Tibial nerve (tissue), 4 donors: ENCODE measurements around the gene DNAJB13. TPM values are rescaled to one million over a fixed set of nuclear protein-coding genes. Genes with fewer than 3 reads are reported as not detected.

ENCODE experiments used
- DNase-seq, 2 donors: peaks; one replicate each; pipeline ENCODE4 v3.0.0-alpha.2; 2019; ENCODE audit warnings: low spot score in 2 of 2
- H3K27ac ChIP-seq, 4 donors: fragments of 200-600 bp; sonication (generic) in 3 of 4; one replicate each; pipeline ENCODE4 v1.5.1; 2017 to 2019; ENCODE audit warnings: mild to moderate bottlenecking in 1 of 4
- H3K27me3 ChIP-seq, 2 donors: fragments of 200-600 bp; sonication (generic) in 1 of 2; one replicate each; pipeline versions ENCODE4 v1.5.1 to v1.6.0; 2017 to 2019
- H3K36me3 ChIP-seq, 3 donors: fragments of 200-600 bp; sonication (generic); one replicate each; pipeline ENCODE4 v1.5.1; 2018 to 2019
- H3K4me1 ChIP-seq, 4 donors: fragments of 200-600 bp; sonication (generic) in 3 of 4; one replicate each; pipeline ENCODE4 v1.5.1; 2017 to 2019
- H3K4me3 ChIP-seq, 4 donors: fragments of 200-600 bp; sonication (generic) in 3 of 4; one replicate each; pipeline ENCODE4 v1.5.1; 2017 to 2019; ENCODE audit warnings: mild to moderate bottlenecking in 1 of 4, moderate library complexity in 1 of 4
- H3K9me3 ChIP-seq, 4 donors: fragments of 200-600 bp; sonication (generic) in 3 of 4; one replicate each; pipeline ENCODE4 v1.5.1; 2017 to 2019
- EP300 ChIP-seq, 2 donors: sonication (generic); formaldehyde crosslinking; IDR thresholded peaks; one replicate each; pipeline ENCODE4 v1.6.1; 2017; ENCODE audit warnings: antibody characterized with exemption in 2 of 2, mild to moderate bottlenecking in 1 of 2
- POLR2A ChIP-seq, 2 donors: fragments of 450-650 bp; IDR thresholded peaks; one replicate each; pipeline ENCODE4 v1.6.1; 2017; ENCODE audit warnings: antibody characterized with exemption in 2 of 2, mild to moderate bottlenecking in 2 of 2, moderate library complexity in 2 of 2
- WGBS, 2 donors: methylation state at CpG; one replicate each; pipeline ENCODE4 v1.1.5; 2018; 5-methylcytosine and 5-hydroxymethylcytosine counted together
- total RNA-seq, 4 donors: library from RNA; depleted of rRNA; stranded (reverse); fragments of >200 nt; gene quantifications; one replicate each; pipeline ENCODE4 v1.1.0, GENCODE V29; 2016
- TF ChIP-seq, protein P1 (sequence below), 5 experiments: fragments of 200-600 bp in 3 of 5; fragments of 450-650 bp in 2 of 5; sonication (generic) in 3 of 5; IDR thresholded peaks; one replicate each; pipeline ENCODE4 v1.5.1; 2016 to 2019; ENCODE audit warnings: antibody characterized with exemption in 5 of 5, mild to moderate bottlenecking in 3 of 5, moderate library complexity in 2 of 5

The DNAJB13 gene
- total RNA-seq, 4 donors from 2014 or later = 1.2 TPM; not detected in 3

DNA sequence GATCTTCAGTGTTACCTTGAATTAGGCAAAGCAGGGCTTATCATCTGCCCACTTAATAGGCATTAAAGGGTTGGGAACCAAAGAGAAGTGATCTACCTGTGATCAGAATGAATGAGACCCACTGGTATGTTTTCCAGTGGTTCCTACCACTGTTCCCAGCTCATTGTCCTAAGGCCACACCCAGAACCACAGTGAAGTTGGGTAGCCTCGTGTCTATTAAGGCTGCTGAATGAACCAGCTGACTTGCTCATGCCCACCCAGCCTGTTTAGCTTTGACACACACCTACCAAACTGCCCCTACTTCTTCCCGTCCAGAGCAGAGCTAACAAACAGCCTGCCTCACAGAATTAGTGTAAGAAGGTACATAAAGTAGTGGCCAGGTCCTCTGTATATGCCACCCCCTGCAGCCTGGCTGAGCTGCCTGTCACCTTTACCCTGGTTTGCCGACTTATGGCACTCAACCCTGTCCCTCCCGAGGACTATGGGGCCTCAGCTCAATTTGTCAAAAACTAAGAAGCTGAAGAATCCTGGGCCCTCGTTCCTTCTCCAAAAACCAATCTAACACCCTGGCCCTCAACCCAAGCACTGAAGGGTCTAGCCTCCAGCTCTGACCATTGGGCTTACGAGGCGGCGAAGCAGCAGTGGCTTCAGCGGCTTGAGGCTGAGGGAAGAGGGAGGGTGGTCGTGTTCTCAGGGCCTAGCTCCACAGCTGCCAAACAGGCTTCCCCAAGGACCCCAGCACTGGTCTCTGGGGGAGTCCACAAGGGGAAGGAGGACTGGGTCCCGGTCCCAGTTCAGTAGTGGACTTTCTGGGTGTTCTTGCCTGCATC lies 22.0 kb downstream of the DNAJB13 start:
- Histone ChIP-seq H3K4me3 (no peak overlapping the region), H3K27me3 (no peaks in the 10 kb centered on the region), H3K9me3 (no peaks in the 10 kb centered on the region), H3K36me3 (peaks cover 0 to 35% (median 10%) of the 10 kb centered on the region in 3 donors), H3K27ac (peak overlapping the region in 2 of 4 donors; percentile 27 to 73), H3K4me1 (peaks cover 0 to 18% (median 10%) of the 10 kb centered on the region in 4 donors)
- TF ChIP-seq EP300 (IDR thresholded peaks at IDR 0.05) (no peak), POLR2A (IDR thresholded peaks at IDR 0.05) (no peak)
- TF ChIP-seq, protein P1, sequence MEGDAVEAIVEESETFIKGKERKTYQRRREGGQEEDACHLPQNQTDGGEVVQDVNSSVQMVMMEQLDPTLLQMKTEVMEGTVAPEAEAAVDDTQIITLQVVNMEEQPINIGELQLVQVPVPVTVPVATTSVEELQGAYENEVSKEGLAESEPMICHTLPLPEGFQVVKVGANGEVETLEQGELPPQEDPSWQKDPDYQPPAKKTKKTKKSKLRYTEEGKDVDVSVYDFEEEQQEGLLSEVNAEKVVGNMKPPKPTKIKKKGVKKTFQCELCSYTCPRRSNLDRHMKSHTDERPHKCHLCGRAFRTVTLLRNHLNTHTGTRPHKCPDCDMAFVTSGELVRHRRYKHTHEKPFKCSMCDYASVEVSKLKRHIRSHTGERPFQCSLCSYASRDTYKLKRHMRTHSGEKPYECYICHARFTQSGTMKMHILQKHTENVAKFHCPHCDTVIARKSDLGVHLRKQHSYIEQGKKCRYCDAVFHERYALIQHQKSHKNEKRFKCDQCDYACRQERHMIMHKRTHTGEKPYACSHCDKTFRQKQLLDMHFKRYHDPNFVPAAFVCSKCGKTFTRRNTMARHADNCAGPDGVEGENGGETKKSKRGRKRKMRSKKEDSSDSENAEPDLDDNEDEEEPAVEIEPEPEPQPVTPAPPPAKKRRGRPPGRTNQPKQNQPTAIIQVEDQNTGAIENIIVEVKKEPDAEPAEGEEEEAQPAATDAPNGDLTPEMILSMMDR (IDR thresholded peaks at IDR 0.05) = no peak
- 77 to 78% methylated on average over 11 of the region's 11 CpGs for WGBS, 2 donors
- no peak for DNase-seq

DNA sequence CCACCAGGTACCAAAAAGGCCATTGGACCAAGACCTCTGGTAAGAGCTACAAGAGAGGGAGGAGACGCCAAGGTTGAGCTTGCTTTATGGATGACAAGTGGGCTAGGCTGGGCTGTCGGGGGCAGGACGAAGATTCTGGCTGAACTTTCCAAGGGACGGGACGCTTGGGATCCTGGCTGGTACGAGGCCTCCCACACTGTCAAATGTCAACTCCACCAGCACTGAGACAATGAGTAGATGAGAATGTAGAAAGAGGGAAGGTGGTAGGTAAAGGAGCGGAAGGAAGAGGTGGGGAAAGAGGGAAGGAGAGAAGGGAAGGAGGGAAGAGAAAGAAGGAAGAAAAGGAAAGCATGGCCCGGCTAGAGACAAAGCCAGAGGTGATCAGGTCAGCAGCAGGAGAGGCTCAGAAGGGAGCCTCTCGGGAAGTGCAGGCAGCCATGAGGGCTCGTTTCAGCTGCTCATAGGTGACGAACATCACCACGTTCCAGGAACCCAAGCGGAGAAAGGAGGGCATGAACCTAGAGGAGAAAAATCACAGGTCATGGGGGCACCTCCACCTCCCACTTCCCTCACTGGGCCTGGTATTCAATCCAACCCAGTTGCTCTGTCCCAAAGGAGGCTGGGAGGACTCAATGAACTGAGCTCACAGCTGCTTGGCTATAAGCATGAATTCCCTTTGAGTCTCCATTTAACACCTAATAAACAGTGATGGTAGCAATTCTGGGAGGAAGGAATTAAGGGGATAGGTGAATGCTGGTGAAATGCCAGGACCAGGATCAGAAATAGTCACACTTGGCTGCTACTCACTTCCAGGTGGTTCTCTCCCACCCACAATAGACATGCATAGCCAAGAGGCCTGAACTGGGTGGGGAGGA lies 24.0 kb downstream of the DNAJB13 start:
- Histone ChIP-seq H3K4me3 (no peak overlapping the region), H3K36me3 (peaks cover 0 to 48% (median 15%) of the 10 kb centered on the region in 3 donors), H3K9me3 (no peaks in the 10 kb centered on the region), H3K4me1 (peaks cover 0 to 24% (median 12%) of the 10 kb centered on the region in 4 donors), H3K27me3 (no peaks in the 10 kb centered on the region), H3K27ac (peak overlapping the region in 2 of 4 donors; percentile 17 to 60)
- WGBS, 2 donors = 80 to 84% methylated on average over 13 of the region's 13 CpGs
- no peak for DNase-seq
- TF ChIP-seq EP300 (IDR thresholded peaks at IDR 0.05) = no peak
- TF ChIP-seq, protein P1 (IDR thresholded peaks at IDR 0.05) = no peak
- no peak for TF ChIP-seq POLR2A (IDR thresholded peaks at IDR 0.05)

DNA sequence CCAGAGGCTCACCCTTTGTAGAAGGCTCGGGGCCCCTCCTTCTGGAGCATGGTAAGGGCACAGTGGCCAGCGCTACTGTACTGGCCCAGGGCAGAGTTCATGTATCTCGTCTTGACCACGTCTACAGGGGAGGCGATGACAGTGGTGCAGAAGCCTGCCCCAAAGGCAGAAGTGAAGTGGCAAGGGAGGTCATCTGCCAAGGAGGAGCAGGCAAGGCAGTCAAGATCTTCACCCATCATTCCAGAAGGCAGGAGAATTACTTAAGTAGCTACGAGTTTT lies 24.6 kb downstream of the DNAJB13 start:
- H3K36me3 ChIP-seq = peaks cover 0 to 48% (median 15%) of the 10 kb centered on the region in 3 donors
- H3K4me1 ChIP-seq = peaks cover 0 to 25% (median 12%) of the 10 kb centered on the region in 4 donors
- H3K4me3 ChIP-seq = no peak overlapping the region
- no peak overlapping the region for H3K27ac ChIP-seq
- TF ChIP-seq, protein P1 (IDR thresholded peaks at IDR 0.05) = no peak
- TF ChIP-seq EP300 (IDR thresholded peaks at IDR 0.05) (no peak), POLR2A (IDR thresholded peaks at IDR 0.05) (no peak)
- DNase-seq = no peak
- 72 to 79% methylated on average over 6 of the region's 6 CpGs for WGBS, 2 donors
- no peaks in the 10 kb centered on the region for H3K27me3 ChIP-seq
- no peaks in the 10 kb centered on the region for H3K9me3 ChIP-seq

DNA sequence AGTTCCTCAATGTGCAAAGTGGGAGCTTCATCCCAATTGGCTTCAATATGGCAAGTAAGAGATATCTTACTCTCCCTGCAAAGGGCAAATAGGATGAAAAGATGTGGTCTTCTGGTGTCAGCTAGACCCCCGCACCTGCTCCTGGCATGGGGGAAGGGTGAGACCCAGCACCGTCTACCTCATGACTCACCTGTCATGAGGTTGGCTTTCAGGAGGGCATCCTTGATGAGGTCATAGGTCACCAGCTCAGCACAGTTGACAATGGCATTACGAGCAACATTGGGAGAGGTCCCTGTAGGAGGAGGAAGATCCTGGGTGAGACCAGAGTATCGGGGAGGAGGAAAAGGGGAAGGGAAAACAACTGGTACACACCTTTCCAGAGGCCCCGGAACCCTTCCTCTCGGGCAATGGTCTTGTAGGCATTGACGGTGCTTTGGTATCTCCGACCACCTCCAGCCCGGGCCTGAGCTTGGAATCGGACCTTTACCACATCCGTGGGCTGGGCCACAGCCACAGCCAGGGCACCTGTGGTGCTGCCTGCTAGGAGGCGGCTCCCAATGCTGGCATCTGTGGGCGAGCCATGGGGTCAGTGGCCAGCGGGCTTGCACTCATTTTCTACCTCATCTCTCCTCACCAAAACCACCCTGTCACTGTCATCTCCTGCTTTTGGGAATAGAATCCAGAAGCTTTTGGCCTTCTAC lies 25.8 kb downstream of the DNAJB13 start:
- DNase-seq = no peak
- 90 to 91% methylated on average over 14 of the region's 14 CpGs for WGBS, 2 donors
- Histone ChIP-seq H3K27me3 (no peaks in the 10 kb centered on the region), H3K4me1 (peaks cover 0 to 28% (median 13%) of the 10 kb centered on the region in 4 donors), H3K27ac (peak overlapping the region in 1 of 4 donors; percentile 3), H3K36me3 (peaks cover 0 to 48% (median 15%) of the 10 kb centered on the region in 3 donors), H3K9me3 (no peaks in the 10 kb centered on the region), H3K4me3 (no peak overlapping the region)
- TF ChIP-seq, protein P1 (IDR thresholded peaks at IDR 0.05) = no peak
- TF ChIP-seq EP300 (IDR thresholded peaks at IDR 0.05) (no peak), POLR2A (IDR thresholded peaks at IDR 0.05) (no peak)
